HL-60 (cell line): ENCODE results near the gene DENND1A.
A peak's percentile ranks its signal among the peaks of the same experiment; 100 is the strongest.

Experiments used
- DNase-seq, 2 experiments: peaks; one replicate each; pipeline ENCODE4 v3.0.0-alpha.2; 2010 to 2020; ENCODE audit warnings: low read depth in 1 of 2, low spot score in 1 of 2
- H3K27ac ChIP-seq: fragments of 250-450 bp; sonication (Bioruptor Pico); replicated peaks from 2 replicates; pipeline ENCODE4 v1.5.1; 2020; ENCODE audit warnings: mild to moderate bottlenecking, moderate library complexity
- H3K27me3 ChIP-seq: fragments of 250-450 bp; sonication (Bioruptor Pico); 2 replicates; pipeline ENCODE4 v1.5.1; 2021; ENCODE audit warnings: mild to moderate bottlenecking, moderate library complexity; ENCODE audit not compliant: insufficient read depth, poor library complexity, severe bottlenecking
- H3K4me3 ChIP-seq: replicated peaks from 2 replicates; pipeline ENCODE4 v1.5.1; 2011; ENCODE audit warnings: mild to moderate bottlenecking, control low read depth, low read length; ENCODE audit not compliant: insufficient read depth
- CTCF ChIP-seq: IDR thresholded peaks from one replicate; pipeline ENCODE4 v1.5.1; 2011; ENCODE audit warnings: low read length, control low read depth, inconsistent platforms; ENCODE audit not compliant: insufficient read depth
- GABPA ChIP-seq: IDR thresholded peaks from 2 replicates; pipeline ENCODE4 v1.6.1; 2012; ENCODE audit warnings: low read depth
- POLR2AphosphoS5 ChIP-seq: IDR thresholded peaks from 2 replicates; pipeline ENCODE4 v1.6.1; 2012; ENCODE audit warnings: low read depth
- REST ChIP-seq: IDR thresholded peaks from 2 replicates; pipeline ENCODE4 v1.6.1; 2012; ENCODE audit warnings: low read depth; ENCODE audit not compliant: insufficient replicate concordance
- SPI1 ChIP-seq: IDR thresholded peaks from 2 replicates; pipeline ENCODE4 v1.6.1; 2012; ENCODE audit warnings: low read depth, mild to moderate bottlenecking, borderline replicate concordance

DENND1A gene

GRCh38 chr9:123426406-123426805 is 503.5 kb downstream of the DENND1A start:
- no peaks in the 10 kb centered on the region for H3K27me3 ChIP-seq
- H3K27ac ChIP-seq = no peak overlapping the region
- peak in 1 of 2 experiments; percentile 4 for DNase-seq
- no peak for TF ChIP-seq SPI1
- no peak for TF ChIP-seq GABPA
- no peak for TF ChIP-seq CTCF
- no peak for TF ChIP-seq REST
- TF ChIP-seq POLR2AphosphoS5 = no peak
- H3K4me3 ChIP-seq = no peak overlapping the region

- TF ChIP-seq POLR2AphosphoS5 = no peak
- TF ChIP-seq CTCF = no peak
- TF ChIP-seq REST = no peak
- no peak for TF ChIP-seq SPI1
- TF ChIP-seq GABPA = no peak
- H3K4me3 ChIP-seq = no peak overlapping the region
- no peak overlapping the region for H3K27ac ChIP-seq
- no peaks in the 10 kb centered on the region for H3K27me3 ChIP-seq
- DNase-seq = no peak
These were observed 504.0 kb downstream of the DENND1A start for GRCh38 chr9:123425836-123426365.

GRCh38 chr9:123425261-123425821 is 504.6 kb downstream of the DENND1A start:
- H3K4me3 ChIP-seq = no peak overlapping the region
- TF ChIP-seq POLR2AphosphoS5 (no peak), CTCF (no peak), REST (no peak), SPI1 (no peak), GABPA (no peak)

More at GRCh38 chr9:123425261-123425821, 504.6 kb downstream of the DENND1A start:
- Histone ChIP-seq H3K27me3 (no peaks in the 10 kb centered on the region), H3K27ac (no peak overlapping the region)
- no peak for DNase-seq
